Bone marrow (tissue), 2 donors: ENCODE data around the gene FAM151A.
A peak's percentile ranks its signal among the peaks of the same experiment; 100 is the strongest.

ENCODE experiments used
- DNase-seq, 2 donors: peaks; one replicate each; lab custom pipeline; 2025; lab: John Stamatoyannopoulos, UW

FAM151A gene

GRCh38 chr1:54579337-54579781, 44.0 kb downstream of the FAM151A start:
- DNase-seq, result no peak

- DNase-seq, result no peak
Measured at GRCh38 chr1:54577612-54578011, 45.7 kb downstream of the FAM151A start.

GRCh38 chr1:54575605-54576290, 47.6 kb downstream of the FAM151A start:
- DNase-seq, result no peak

- no peak for DNase-seq
Measured at GRCh38 chr1:54575161-54575560, 48.2 kb downstream of the FAM151A start.

- no peak for DNase-seq
Measured at GRCh38 chr1:54574158-54574778, 49.1 kb downstream of the FAM151A start.

GRCh38 chr1:54572542-54572850, 50.8 kb downstream of the FAM151A start:
- DNase-seq, result no peak

- DNase-seq, result peak in 1 of 2 donors; percentile 13
Measured at GRCh38 chr1:54571803-54572541, 51.4 kb downstream of the FAM151A start.

- DNase-seq, result no peak
Measured at GRCh38 chr1:54571326-54571725, 52.0 kb downstream of the FAM151A start.

- no peak for DNase-seq
Measured at GRCh38 chr1:54570161-54570560, 53.2 kb downstream of the FAM151A start.

- DNase-seq, result no peak
Measured at GRCh38 chr1:54569339-54569738, 54.0 kb downstream of the FAM151A start.

- no peak for DNase-seq
Measured at GRCh38 chr1:54567961-54568360, 55.4 kb downstream of the FAM151A start.

GRCh38 chr1:54566438-54567141, 56.7 kb downstream of the FAM151A start:
- DNase-seq, result no peak

- DNase-seq, result no peak
Measured at GRCh38 chr1:54565113-54565501, 58.2 kb downstream of the FAM151A start.

GRCh38 chr1:54564312-54565112, 58.8 kb downstream of the FAM151A start:
- DNase-seq, result no peak

- DNase-seq, result no peak
Measured at GRCh38 chr1:54559771-54560231, 63.5 kb downstream of the FAM151A start.
